Neural cell (in vitro differentiated cells): ENCODE measurements around the gene ZNF490.

Experiments used
- EP300 ChIP-seq: fragments of 450-650 bp; conservative IDR thresholded peaks from 2 replicates; pipeline ENCODE4 v1.6.1; 2014; ENCODE audit warnings: antibody characterized with exemption, mild to moderate bottlenecking, moderate library complexity; ENCODE audit not compliant: poor library complexity, severe bottlenecking
- EZH2 ChIP-seq: fragments of 200-600, 300-800 bp; shearing (Covaris generic), sonication (generic); IDR thresholded peaks from 2 replicates; pipeline ENCODE4 v1.6.1; 2014; ENCODE audit warnings: antibody characterized with exemption, low read length, borderline replicate concordance, mild to moderate bottlenecking; ENCODE audit not compliant: insufficient read depth, poor library complexity, severe bottlenecking
- POLR2AphosphoS5 ChIP-seq: IDR thresholded peaks from 2 replicates; pipeline ENCODE4 v1.6.1; 2012
- TAF1 ChIP-seq: IDR thresholded peaks from 2 replicates; pipeline ENCODE4 v1.6.1; 2012; ENCODE audit warnings: low read depth
- TF ChIP-seq, protein P1 (sequence below): fragments of 450-650 bp; IDR thresholded peaks from 2 replicates; pipeline ENCODE4 v1.5.1; 2014; ENCODE audit warnings: antibody characterized with exemption, mild to moderate bottlenecking, moderate library complexity; ENCODE audit not compliant: poor library complexity, severe bottlenecking

- TF ChIP-seq, protein P1, sequence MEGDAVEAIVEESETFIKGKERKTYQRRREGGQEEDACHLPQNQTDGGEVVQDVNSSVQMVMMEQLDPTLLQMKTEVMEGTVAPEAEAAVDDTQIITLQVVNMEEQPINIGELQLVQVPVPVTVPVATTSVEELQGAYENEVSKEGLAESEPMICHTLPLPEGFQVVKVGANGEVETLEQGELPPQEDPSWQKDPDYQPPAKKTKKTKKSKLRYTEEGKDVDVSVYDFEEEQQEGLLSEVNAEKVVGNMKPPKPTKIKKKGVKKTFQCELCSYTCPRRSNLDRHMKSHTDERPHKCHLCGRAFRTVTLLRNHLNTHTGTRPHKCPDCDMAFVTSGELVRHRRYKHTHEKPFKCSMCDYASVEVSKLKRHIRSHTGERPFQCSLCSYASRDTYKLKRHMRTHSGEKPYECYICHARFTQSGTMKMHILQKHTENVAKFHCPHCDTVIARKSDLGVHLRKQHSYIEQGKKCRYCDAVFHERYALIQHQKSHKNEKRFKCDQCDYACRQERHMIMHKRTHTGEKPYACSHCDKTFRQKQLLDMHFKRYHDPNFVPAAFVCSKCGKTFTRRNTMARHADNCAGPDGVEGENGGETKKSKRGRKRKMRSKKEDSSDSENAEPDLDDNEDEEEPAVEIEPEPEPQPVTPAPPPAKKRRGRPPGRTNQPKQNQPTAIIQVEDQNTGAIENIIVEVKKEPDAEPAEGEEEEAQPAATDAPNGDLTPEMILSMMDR, result no peak
- TF ChIP-seq EP300 (no peak), EZH2 (no peak), POLR2AphosphoS5 (no peak), TAF1 (no peak)
Measured at GRCh38 chr19:12642506-12642905, 31.9 kb upstream of the ZNF490 start.
